ENCODE measurements around the gene VPS13D.

DNA sequence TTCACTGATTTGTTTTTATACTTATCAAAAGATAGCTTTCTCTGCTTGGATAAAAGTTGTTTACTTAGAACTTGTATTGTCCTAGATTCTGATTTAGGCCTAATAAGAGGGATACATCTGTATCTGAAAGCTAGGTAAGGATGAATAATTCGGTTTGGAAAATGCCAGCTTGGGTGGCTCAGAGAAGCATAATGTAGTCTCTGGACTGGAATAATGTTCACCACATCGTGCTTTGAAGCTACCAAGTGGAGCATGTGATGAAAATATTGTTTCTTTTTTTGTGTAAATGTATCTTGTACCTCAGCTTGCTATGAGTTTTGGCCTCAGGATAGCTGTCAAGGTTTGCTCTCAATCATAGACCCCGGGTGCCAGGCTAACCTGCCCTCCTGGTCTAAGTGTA, 49.2 kb downstream of the VPS13D start:
- no peak for TF ChIP-seq POLR2AphosphoS5 (IDR thresholded peaks at IDR 0.05; ENCODE audit: low read depth, low read length)
- TF ChIP-seq POLR2A (IDR thresholded peaks at IDR 0.05; ENCODE audit: borderline replicate concordance, extremely low read depth, insufficient read depth, insufficient read length) = no peak
- TF ChIP-seq CTCF (IDR thresholded peaks at IDR 0.05 in 2 of 3, conservative IDR thresholded peaks at IDR 0.05 in 1 of 3; ENCODE audit: borderline replicate concordance in 1 of 3, insufficient read depth in 1 of 3, low read depth in 2 of 3, low read length in 2 of 3) = no peak
- no peak for TF ChIP-seq TCF7L2 (IDR thresholded peaks at IDR 0.05; ENCODE audit: borderline replicate concordance, extremely low read depth, insufficient read depth, insufficient read length)
- no peak for TF ChIP-seq ZNF274 (IDR thresholded peaks at IDR 0.05; ENCODE audit: low read depth, low read length)
- no peak for TF ChIP-seq ZFX (IDR thresholded peaks at IDR 0.05)
- TF ChIP-seq, protein P1, sequence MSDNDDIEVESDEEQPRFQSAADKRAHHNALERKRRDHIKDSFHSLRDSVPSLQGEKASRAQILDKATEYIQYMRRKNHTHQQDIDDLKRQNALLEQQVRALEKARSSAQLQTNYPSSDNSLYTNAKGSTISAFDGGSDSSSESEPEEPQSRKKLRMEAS (IDR thresholded peaks at IDR 0.05) = no peak
- TF ChIP-seq SP1 (IDR thresholded peaks at IDR 0.05; ENCODE audit: low read depth) = no peak
- no peak for TF ChIP-seq REST (IDR thresholded peaks at IDR 0.05; ENCODE audit: low read depth)
- no peak for TF ChIP-seq CEBPB (IDR thresholded peaks at IDR 0.05; ENCODE audit: low read depth)
- TF ChIP-seq RAD21 (IDR thresholded peaks at IDR 0.05; ENCODE audit: low read depth) = no peak

All from HCT116 (cell line).